ENCODE data around the gene TRMT10A.

Gene TRMT10A

GRCh38 chr4:99529956-99530355 is 33.9 kb downstream of the TRMT10A start:
- Histone ChIP-seq H3K27ac (no peak overlapping the region), H3K4me3 (no peak overlapping the region)
- DNase-seq (ENCODE audit: low spot score): no peak
- TF ChIP-seq CTCF (IDR thresholded peaks at IDR 0.05): no peak

- no peak for TF ChIP-seq CTCF (IDR thresholded peaks at IDR 0.05)
- no peak overlapping the region for H3K4me3 ChIP-seq
- DNase-seq (ENCODE audit: low spot score): no peak
- H3K27ac ChIP-seq: no peak overlapping the region
Observed at GRCh38 chr4:99529228-99529627, 34.6 kb downstream of the TRMT10A start.

- DNase-seq (ENCODE audit: low spot score): no peak
- no peak for TF ChIP-seq CTCF (IDR thresholded peaks at IDR 0.05)
Observed at GRCh38 chr4:99518601-99519295, 45.1 kb downstream of the TRMT10A start.

GRCh38 chr4:99510721-99511120 is 53.1 kb downstream of the TRMT10A start, which contains the start of gene C4orf17:
Gene C4orf17 (plus strand): TSS chr4:99511021. CDS start chr4:99513082, 2,061 bp downstream.
- DNase-seq (ENCODE audit: low spot score): no peak
- Histone ChIP-seq H3K27ac (no peak within 1 kb of the TSS), H3K4me3 (no peak within 1 kb of the TSS)
- TF ChIP-seq CTCF (IDR thresholded peaks at IDR 0.05): no peak

More at GRCh38 chr4:99518601-99519295, 45.1 kb downstream of the TRMT10A start:
- Histone ChIP-seq H3K27ac (no peak overlapping the region), H3K4me3 (no peak overlapping the region)

GRCh38 chr4:99507762-99508161 is 56.1 kb downstream of the TRMT10A start:
- H3K27ac ChIP-seq: no peak overlapping the region
- DNase-seq (ENCODE audit: low spot score): no peak
- TF ChIP-seq CTCF (IDR thresholded peaks at IDR 0.05): no peak
- H3K4me3 ChIP-seq: no peak overlapping the region

- H3K27ac ChIP-seq: no peak overlapping the region
- H3K4me3 ChIP-seq: no peak overlapping the region
- TF ChIP-seq CTCF (IDR thresholded peaks at IDR 0.05): no peak
- DNase-seq (ENCODE audit: low spot score): no peak
Observed at GRCh38 chr4:99507349-99507748, 56.5 kb downstream of the TRMT10A start.

- no peak overlapping the region for H3K27ac ChIP-seq
- no peak overlapping the region for H3K4me3 ChIP-seq
- TF ChIP-seq CTCF (IDR thresholded peaks at IDR 0.05): no peak
- DNase-seq (ENCODE audit: low spot score): no peak
Observed at GRCh38 chr4:99506781-99507180, 57.1 kb downstream of the TRMT10A start.
